HepG2 (cell line): ENCODE data around the gene PAQR5. TPM values are rescaled to one million over a fixed set of nuclear protein-coding genes. Genes with fewer than 3 reads are reported as not detected.

Experiments
- ATAD3A ChIP-seq: sonication (generic); formaldehyde crosslinking; IDR thresholded peaks from 2 replicates; pipeline ENCODE4 v1.4.0; 2020; ENCODE audit warnings: missing genetic modification reagents
- HNF1A ChIP-seq, 2 experiments: sonication (generic) in 1 of 2; formaldehyde crosslinking in 1 of 2; IDR thresholded peaks; 2 replicates each; pipeline versions ENCODE4 v1.4.0 to v1.6.1; 2016 to 2020; ENCODE audit warnings: borderline replicate concordance in 1 of 2, low read depth in 1 of 2, mild to moderate bottlenecking in 1 of 2, missing genetic modification reagents in 1 of 2
- KLF9 ChIP-seq: IDR thresholded peaks from 2 replicates; pipeline ENCODE4 v1.6.1; 2016; ENCODE audit warnings: low read depth
- MYNN ChIP-seq: sonication (generic); formaldehyde crosslinking; IDR thresholded peaks from 2 replicates; pipeline ENCODE4 v1.4.0; 2020; ENCODE audit warnings: mild to moderate bottlenecking, low read depth, missing genetic modification reagents
- RXRB ChIP-seq: IDR thresholded peaks from 2 replicates; pipeline ENCODE4 v1.6.1; 2016; ENCODE audit warnings: borderline replicate concordance, missing genetic modification reagents, missing compliant biosample characterization
- TRAFD1 ChIP-seq: sonication (generic); formaldehyde crosslinking; IDR thresholded peaks from 2 replicates; pipeline ENCODE4 v1.5.1; 2020; ENCODE audit warnings: missing genetic modification reagents, mild to moderate bottlenecking, borderline replicate concordance
- U2AF2 ChIP-seq: fragments of 200-400 bp; formaldehyde crosslinking; IDR thresholded peaks from 2 replicates; pipeline ENCODE4 v1.6.1; 2017; ENCODE audit warnings: low read depth, mild to moderate bottlenecking, low read length
- ZNF24 ChIP-seq: fragments of 450-650 bp; IDR thresholded peaks from 2 replicates; pipeline ENCODE4 v1.6.1; 2017; ENCODE audit warnings: antibody characterized with exemption, mild to moderate bottlenecking
- ZNF407 ChIP-seq: sonication (generic); formaldehyde crosslinking; IDR thresholded peaks from one replicate; pipeline ENCODE4 v1.5.1; 2020; ENCODE audit warnings: mild to moderate bottlenecking, missing genetic modification reagents; ENCODE audit errors: not compliant biosample characterization
- polyA plus RNA-seq, 8 experiments: library from polyadenylated mRNA; depleted of rRNA in 3 of 8; stranded (reverse) in 7 of 8; unstranded in 1 of 8; fragments of >200 nt; fragmentation: Illumina TruSeq in 4 of 8; extraction: Trizol in 4 of 8; gene quantifications; 2 replicates each; pipeline versions ENCODE4 v1.2.1 to v1.2.3, GENCODE V29; 2011 to 2016; ENCODE audit warnings: low read depth in 4 of 8, missing spikeins in 1 of 8, mixed read lengths in 1 of 8; ENCODE audit not compliant: insufficient read depth in 1 of 8
- total RNA-seq, 5 experiments: library from RNA; depleted of rRNA; stranded (reverse); fragments of >200 nt; fragmentation: Illumina TruSeq; extraction: Trizol; gene quantifications; 2 replicates each; pipeline ENCODE4 v1.2.3, GENCODE V29; 2016; ENCODE audit warnings: low read depth in 1 of 5
- TF ChIP-seq, protein P1 (sequence below): sonication (generic); formaldehyde crosslinking; IDR thresholded peaks from 2 replicates; pipeline ENCODE4 v1.4.0; 2020; ENCODE audit warnings: missing genetic modification reagents

Gene PAQR5
- total and polyA plus RNA-seq, 2 of the 13 experiments (the other 11 are each of a cell fraction or from before 2014, with no cell fraction given) = 0.53 to 1.3 TPM

DNA sequence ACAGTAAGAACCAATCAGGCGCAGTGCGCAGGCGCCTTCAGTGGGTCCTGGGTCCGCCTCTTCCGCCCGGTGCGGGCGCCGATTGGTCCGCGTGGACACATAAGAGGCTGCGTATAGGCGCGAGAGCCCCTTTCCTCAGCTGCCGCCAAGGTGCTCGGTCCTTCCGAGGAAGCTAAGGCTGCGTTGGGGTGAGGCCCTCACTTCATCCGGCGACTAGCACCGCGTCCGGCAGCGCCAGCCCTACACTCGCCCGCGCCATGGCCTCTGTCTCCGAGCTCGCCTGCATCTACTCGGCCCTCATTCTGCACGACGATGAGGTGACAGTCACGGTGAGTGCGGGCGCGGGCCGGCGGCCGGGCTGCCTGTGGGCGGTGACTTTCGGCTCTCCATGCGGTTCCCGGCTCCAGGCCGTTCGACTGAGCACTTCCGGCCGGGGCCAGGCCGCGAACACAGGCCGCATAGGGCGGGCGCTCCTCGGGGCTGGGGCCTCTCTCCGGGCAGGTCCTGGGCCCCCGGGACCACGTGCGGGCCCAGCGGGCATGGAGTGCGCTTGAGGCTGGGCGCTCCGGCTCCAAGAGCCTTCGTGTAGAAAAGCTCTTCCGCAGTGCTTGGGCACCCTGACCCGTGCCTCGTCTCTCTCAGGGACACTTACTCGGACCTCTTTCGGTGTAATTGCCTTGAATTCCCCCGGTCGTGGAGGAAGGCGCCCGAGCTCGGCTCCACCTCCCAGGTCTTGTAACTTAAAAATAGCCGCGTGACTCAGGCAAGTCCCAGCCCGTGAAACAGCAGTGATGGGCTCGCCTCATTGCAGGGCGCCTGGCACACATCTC, 154.2 kb downstream of the PAQR5 start, which contains the start of gene RPLP1 (continued):
- TF ChIP-seq U2AF2 = no peak
- TF ChIP-seq ZNF24 = 0 out of 2 replicates have a peak, but pooled peaks have one; percentile 30
- peak; percentile 39; the same call in 1 of the 2 replicates for TF ChIP-seq TRAFD1
- TF ChIP-seq KLF9 (CRISPR knock-in tag) = no peak
- no peak for TF ChIP-seq ZNF407 (CRISPR knock-in tag)
- no peak for TF ChIP-seq MYNN (CRISPR knock-in tag)
- TF ChIP-seq HNF1A (IDR thresholded peaks at IDR 0.05; ENCODE audit: low read depth) = no peak
- TF ChIP-seq HNF1A (CRISPR knock-in tag; IDR thresholded peaks at IDR 0.05; ENCODE audit: borderline replicate concordance) = no peak
- TF ChIP-seq ATAD3A (CRISPR knock-in tag) = peak; percentile 67; the same call in 1 of the 2 replicates
- TF ChIP-seq, protein P1, sequence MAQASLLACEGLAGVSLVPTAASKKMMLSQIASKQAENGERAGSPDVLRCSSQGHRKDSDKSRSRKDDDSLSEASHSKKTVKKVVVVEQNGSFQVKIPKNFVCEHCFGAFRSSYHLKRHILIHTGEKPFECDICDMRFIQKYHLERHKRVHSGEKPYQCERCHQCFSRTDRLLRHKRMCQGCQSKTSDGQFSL (CRISPR knock-in tag) = no peak
- peak; percentile 46; the same call in 1 of the 2 replicates for TF ChIP-seq RXRB (CRISPR knock-in tag)
